Measurements from ENCODE around the gene C17orf67.

DNA sequence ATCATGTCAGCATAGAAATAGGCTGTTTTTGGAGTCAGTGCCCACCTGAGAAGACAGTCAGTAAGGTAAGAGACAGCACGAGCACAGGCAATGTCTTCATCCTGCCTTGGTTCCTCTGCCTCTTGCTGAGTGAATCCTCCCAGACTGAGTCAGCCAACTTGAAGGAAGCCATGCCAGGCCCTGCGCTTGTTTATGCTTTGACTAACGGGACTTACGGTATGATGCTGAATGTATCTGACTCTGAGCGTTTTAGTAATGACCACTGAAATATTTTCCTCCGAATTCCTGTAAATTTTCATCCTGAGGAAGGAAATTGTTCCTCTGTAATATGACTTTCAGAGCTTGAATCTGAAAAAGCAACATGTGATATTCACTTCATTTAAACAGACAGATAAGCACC is 18.0 kb downstream of the C17orf67 start:
- no peak for TF ChIP-seq POLR2A (IDR thresholded peaks at IDR 0.05)
- TF ChIP-seq, protein P1, sequence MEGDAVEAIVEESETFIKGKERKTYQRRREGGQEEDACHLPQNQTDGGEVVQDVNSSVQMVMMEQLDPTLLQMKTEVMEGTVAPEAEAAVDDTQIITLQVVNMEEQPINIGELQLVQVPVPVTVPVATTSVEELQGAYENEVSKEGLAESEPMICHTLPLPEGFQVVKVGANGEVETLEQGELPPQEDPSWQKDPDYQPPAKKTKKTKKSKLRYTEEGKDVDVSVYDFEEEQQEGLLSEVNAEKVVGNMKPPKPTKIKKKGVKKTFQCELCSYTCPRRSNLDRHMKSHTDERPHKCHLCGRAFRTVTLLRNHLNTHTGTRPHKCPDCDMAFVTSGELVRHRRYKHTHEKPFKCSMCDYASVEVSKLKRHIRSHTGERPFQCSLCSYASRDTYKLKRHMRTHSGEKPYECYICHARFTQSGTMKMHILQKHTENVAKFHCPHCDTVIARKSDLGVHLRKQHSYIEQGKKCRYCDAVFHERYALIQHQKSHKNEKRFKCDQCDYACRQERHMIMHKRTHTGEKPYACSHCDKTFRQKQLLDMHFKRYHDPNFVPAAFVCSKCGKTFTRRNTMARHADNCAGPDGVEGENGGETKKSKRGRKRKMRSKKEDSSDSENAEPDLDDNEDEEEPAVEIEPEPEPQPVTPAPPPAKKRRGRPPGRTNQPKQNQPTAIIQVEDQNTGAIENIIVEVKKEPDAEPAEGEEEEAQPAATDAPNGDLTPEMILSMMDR (IDR thresholded peaks at IDR 0.05) = no peak

All from uterus (tissue), 2 donors.